GM21723 (cell line): ENCODE measurements around the gene SAMD14.
"Not testable (repeated sequence)": the region's sequence is repeated elsewhere in the genome, so short reads cannot be mapped to it uniquely, and the experiment has no call there.

Source experiments
- ATAC-seq: cut with Tn5 transposase; IDR thresholded peaks from one replicate; pipeline ENCODE4 v1.9.1; 2021; ENCODE audit warnings: mild to moderate bottlenecking, moderate library complexity; ENCODE audit not compliant: unreplicated experiment

Gene SAMD14

DNA sequence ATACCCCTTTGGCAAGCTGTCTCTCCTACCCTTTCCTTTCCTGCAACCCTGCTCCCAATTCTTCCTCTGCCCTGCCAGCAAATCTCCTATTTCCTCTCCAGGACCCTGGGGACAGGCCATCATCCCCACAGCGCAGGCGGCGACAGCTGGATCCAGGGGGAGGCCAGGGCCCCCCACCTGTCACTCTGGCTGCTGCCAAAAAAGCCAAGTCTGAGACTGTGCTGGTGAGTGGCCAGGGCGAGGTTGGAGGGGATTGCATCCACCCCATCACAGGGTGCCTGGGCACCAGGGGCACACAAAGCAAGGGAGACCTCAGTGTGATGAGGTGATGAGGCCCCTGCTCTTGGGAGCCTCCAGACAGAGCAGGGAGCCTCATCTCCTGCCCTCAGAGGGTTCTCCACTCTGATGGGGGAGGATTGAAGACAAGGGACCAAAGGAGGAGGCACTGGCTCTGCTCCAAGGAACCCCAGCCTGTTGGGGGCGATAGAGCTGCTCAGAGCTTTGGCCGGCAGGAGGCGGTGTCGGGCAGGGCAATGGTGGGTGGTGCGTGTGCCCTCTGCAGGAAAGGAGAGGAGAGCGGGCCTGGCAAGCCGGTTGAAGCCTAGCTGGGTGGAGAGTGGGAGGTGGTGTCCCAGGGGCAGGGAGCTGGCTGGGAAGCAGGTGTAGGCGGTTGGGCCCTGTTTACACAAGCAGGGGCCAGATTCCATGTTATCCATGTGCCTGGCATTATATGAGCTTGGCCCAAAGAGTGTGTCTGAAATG, 50.4 kb downstream of the SAMD14 start:
- no peak for ATAC-seq

DNA sequence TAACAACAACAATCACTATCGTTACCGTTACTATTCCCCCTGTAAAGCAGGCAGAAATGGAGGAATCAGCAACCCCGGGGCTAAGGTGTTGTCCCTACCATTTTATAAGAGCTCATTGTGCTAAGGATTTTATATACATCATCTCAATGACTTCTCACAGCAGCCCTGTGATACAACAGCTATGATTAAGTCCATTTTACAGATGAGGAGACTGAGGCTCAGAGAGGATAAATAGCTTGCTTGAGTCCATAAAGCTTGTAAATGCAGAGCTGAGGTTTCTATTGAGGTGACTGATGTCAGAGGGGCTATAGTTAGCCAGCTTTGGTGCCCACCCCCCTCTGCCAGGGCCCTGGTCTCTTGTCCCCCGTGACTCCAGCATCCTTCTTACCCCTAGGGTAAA, 51.5 kb downstream of the SAMD14 start:
- ATAC-seq = no peak

DNA sequence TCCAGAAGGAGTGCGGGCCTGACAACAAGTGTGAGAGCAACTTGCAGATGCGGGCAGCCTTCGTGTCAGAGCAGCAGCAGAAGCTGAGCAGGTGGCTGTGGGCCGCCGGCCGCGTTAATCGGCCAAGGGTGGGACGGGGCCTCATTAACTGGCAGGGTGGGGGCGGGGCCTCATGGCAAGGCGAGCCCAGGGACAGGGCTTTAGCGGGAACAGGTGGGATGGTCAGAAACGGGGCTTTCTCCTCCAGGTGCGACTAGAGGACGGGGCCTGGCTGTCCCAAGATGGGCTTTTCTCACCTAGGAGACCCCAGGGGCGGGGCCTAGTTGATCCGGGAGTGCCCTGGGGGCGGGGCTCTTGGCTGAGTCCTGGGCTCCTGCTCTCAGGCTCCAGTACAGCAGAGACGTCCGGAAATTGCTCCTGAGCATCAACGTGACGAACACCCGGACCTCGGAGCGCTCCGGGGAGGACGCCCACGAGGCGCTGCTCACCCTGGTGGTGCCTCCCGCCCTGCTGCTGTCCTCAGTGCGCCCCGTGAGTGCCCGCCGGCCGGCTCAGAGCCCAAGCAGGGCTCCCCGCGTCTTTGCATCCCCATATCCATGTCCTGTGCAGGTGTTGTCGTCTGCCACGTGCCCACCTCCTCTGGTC, 53.2 kb downstream of the SAMD14 start:
- no peak for ATAC-seq

DNA sequence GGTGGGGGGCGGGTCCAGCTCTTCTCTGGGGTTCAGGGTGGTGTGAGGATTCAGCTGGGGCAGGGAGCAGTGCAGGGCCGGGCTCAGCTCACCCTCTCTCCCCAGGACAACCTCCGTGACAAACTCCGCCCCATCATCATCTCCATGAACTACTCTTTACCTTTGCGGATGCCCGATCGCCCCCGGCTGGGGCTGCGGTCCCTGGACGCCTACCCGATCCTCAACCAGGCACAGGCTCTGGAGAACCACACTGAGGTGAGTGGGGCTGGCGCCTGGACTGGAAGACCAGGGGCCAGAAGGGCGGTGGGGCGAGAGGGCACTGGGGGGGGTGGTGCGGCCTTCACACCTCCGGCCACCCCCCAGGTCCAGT, 53.8 kb downstream of the SAMD14 start:
- ATAC-seq = no peak

DNA sequence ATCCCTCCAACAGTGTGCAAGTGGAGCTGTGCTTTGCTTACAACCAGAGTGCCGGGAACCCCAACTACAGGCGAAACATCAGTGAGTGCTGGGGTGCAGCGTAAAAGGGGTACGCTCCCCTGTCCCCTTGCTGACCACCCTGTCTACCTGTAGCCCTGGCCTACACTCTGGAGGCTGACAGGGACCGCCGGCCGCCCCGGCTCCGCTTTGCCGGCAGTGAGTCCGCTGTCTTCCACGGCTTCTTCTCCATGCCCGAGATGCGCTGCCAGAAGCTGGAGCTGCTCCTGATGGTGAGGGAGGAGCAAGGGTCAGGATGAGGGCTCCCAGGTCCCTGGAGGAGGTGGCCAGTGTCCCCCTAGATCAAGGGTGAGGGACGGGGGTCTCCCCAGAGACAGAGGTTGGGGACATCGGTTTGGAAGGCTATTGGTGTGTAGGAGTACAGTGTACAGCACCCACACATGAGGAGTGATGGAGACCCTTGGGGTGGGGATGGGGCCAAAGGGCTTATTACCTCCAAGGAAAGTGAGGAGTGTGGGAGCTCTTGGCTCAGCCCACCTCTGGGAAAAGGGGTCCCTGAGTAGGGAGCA, 54.4 kb downstream of the SAMD14 start:
- no peak for ATAC-seq

DNA sequence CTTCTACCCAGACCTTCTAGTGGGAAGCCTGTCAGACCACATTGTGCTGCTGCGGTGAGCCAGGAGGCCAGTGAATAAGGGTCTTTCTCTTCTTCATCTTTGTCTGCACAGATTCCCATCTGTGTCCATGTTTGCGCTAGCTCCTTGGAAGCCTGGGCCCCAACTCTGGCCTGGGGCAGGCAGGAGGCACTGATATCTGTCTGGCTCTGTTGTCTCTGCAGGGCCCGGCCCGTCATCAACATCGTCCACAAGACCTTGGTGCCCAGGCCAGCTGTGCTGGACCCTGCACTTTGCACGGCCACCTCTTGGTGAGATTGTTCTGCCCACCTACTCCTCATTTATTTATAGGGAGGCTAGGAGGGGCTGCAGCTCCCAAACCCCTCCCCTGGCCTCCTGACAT, 55.7 kb downstream of the SAMD14 start:
- ATAC-seq = no peak

DNA sequence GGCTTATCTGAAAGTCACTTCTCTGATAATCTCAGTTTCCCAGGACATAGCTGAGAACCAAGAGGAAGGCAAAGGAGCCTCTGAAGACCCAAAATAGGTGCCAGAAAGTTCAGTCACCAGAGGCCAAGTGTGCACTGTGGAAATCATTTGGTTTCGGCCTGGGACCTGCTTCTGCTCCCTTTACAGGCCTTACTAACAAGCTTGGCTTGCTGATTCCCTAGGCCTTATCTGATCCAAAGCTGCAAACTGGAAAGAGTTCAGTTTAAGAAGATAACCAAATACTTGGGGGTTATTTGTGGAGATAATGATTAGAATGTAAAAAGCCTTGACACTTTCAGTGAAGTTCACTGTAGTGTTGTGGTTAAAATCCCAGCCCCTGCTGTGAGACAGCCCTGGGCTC, 57.0 kb downstream of the SAMD14 start:
- no peak for ATAC-seq

DNA sequence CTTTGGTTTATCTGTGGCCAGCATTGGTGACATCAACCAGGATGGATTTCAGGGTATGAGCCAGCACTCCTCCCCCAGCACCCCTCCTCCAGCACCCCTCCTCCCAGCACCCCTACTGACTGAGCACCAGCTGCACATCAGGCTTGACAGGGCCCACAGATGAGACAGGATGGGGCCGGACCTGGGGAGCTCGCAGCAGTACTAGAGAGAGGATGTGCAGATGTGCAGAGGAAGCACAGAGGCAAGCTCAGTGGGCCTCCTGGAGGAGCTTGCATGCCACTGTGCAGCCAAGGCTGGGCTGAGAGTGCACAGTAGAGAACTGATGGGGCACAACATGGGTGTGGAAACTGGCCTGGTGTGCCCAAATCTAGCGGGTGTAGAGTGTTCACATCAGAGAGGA, 57.8 kb downstream of the SAMD14 start:
- no peak for ATAC-seq

DNA sequence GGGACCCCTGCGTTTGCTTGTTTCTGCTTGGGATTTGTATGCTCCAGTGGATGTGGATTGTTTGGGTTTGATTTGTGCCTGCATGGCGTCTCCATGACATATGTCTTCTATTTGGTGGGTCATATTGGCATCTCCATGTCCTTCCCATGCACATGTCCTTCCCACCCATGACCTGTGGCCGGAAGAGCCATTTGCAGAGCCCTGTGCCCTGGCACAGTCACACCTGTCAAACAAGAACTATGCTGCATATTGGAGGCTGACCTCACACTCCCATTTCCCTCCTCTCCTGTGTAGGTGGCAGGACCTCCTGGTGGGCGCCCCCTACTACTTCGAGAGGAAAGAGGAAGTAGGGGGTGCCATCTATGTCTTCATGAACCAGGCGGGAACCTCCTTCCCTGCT, 58.3 kb downstream of the SAMD14 start:
- no peak for ATAC-seq

DNA sequence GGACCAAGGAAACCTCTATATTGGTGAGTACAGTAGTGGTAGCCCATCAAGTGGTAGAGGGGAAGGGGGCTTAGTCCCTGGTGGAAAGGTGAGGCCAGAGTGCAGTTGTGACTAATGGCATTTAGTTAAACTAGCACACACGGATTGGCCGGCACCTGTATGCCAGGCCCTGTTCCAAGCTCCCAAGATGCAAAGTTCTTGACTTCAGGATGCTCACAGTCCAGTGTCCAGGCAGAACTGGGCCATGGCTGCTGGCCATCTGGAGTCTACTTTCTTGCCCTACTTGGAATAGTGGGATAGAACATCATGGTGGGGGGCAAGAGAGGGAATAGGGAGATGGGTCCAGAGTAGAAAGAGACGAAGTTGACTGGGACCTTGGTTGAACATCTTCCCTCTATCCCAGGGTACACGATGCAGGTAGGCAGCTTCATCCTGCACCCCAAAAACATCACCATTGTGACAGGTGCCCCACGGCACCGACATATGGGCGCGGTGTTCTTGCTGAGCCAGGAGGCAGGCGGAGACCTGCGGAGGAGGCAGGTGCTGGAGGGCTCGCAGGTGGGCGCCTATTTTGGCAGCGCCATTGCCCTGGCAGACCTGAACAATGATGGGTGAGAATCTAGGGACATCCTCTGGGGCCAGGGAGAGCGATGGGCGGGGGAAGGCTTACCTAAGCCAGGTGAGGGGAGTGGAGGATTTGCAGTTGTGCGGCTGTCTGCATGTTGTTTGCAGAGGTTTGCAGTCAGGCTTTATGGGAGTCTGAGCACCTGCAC, 58.9 kb downstream of the SAMD14 start:
- no peak for ATAC-seq

DNA sequence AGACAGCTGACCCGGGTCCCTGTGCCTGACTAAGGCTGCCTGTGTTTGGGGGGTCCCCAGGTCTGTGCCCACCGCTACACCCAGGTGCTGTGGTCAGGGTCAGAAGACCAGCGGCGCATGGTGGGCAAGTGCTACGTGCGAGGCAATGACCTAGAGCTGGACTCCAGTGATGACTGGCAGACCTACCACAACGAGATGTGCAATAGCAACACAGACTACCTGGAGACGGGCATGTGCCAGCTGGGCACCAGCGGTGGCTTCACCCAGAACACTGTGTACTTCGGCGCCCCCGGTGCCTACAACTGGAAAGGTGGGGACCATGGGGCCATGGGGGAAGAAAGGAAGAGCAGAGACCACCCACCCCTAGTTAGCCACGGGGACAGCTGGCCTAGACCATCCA, 62.0 kb downstream of the SAMD14 start:
- ATAC-seq = no peak

DNA sequence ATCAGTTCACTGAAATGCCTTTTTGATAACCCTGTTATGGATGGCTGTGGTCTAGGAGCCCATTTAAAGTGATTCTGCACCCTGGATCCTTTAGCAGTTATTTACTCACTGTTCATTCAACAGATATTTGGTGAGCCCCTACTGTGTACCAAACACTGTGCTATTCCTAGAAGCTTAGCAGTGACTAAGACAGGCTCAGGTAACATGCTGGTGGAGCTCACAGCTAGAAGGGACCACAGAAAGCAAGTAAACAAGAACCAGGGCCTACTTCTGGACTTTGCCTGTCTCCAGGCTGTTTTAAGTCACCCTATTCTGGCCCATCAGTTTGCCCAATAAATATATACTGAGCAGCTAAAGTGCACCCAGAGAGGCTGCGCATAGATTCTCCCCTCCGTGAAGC, 63.0 kb downstream of the SAMD14 start:
- ATAC-seq = no peak

DNA sequence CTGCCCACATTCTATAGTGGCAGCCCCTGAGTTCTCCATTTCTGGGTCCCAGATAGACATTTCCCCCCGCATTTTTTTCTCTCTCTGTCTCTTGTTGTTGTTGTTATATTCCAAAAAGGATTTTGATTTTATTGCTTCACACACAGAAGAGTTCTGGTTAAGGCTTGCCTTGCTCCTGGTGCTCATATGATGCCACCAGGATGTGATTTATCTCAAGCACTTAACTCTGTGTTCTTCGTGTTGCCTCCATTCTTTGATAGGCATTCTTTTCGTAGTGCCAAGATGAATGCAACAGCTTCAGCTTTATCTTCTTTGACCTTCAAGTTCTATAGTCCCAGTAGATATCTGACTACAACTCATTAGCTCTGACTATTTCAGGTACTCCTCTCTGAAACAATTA, 64.9 kb downstream of the SAMD14 start:
- no peak for ATAC-seq

DNA sequence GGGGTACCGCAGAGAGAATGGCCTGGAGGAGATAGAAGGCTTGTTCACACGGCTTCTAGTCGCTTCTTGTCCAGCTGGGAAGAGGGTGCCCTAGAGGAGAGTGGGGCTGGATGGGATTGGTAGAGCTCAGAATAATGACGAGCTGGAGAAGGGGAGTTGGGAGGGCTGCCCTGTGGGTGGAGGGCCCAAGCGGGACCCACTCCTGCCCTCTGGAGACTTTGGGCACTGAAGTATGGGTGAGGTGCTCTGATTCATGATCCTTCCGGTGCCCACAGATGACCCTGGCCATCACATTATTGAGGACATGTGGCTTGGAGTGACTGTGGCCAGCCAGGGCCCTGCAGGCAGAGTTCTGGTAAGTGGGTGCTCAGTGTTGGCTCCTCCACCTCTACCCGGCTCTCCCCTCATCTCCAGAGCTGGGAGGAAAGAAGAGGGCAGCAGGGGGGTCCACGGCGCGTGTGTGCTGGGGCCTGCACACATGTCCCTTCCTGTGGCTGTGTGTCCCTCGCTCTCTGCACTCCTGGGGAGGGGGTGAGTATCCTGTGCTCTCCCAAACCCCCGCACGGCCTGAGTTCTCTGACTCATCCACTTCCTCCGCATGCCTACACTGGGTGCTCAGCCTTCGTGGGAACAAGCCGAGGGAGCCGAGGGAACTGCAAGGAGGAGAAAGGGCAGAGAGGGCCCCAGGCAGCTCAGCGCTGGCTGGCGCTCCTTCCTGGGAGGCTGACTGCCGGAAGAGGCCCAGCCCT, 65.5 kb downstream of the SAMD14 start:
- ATAC-seq = no peak

DNA sequence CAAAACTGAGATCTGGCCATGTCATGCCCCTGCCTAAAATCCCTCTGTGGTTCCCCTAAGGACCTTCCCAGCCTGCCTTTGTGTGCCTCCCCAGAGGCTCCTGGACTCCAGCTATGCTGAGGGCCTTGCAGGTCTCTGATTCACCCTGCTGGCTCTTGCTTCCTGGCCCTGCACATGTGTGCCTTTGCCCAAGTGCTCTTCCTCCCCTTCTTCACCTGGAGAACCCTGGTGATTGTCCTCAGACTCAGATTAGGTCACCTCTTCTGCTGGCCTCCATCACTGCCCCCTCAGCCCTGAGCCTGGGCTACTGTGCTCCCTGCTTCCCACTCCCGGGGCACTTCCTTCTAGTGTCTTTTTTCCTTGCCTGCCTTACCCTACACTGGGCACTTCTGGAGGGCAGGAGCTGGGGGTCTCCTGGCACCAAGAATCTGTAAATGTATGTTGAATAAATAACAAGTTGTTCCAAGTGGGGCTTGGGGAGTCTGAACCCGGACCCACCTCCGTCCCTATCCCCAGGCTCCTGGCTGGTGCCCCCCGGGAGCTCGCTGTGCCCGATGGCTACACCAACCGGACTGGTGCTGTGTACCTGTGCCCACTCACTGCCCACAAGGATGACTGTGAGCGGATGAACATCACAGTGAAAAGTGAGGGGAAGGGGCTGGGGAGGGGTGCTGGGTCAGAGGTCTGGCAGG, 66.3 kb downstream of the SAMD14 start:
- no peak for ATAC-seq

DNA sequence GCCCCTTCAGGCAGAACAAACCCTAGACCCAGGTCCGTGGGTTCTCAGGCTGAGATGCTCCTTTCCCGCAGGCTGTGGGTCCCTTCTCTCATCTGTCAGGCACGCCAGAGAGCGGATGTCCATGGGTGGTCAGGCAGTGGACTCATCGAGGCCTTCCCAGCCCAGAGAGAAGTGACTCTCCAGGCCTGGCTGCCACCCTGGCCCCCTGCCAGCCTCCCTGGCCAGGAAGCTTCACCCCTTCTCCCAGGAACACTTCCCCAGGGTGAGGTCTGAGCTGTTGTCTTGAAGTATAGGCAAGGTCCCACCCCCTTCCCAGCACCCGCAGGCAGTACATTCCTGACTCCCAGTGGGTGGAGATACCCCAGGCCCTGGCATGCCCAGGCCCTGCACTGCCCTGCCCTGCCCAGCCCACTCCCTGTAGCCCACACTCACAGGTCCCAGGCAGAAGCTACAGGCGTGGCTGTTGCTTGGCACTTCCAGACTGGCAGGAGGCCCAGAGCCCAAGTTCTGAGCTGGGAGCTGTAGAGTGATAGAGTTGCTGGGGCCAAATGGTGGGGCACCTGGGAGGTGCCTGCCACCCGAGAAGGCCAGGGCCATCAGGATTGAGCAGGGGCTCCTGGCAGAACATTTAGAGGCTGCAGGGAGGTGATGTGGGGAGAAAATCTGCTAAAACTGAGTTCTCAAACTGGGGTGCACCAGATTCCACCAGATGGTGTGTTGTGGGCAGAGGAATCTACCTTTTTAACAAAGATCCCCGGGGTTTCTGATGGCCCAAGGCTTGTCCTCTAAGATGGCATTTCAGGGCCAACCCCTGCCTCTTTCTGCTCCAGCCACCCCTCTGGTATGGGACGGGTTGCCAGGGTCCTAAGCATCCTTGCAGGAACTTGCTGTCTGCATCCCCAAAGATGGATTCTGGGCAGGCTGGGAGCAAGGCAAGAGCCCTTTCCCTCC, 67.4 kb downstream of the SAMD14 start:
- ATAC-seq = no peak

DNA sequence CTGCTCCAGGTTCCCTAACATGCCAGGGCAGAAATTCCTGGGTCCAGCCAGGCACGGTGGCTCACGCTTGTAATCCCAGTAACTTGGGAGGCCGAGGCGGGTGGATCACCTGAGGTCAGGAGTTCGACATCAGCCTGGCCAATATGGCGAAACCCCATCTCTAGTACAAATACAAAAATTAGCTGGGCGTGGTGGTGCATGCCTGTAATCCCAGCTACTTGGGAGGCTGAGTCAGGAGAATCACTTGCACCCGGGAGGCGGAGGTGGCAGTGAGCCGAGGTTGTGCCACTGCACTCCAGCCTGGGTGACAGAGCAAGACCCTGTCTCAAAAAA, 68.3 kb downstream of the SAMD14 start:
- ATAC-seq = not testable (repeated sequence)

DNA sequence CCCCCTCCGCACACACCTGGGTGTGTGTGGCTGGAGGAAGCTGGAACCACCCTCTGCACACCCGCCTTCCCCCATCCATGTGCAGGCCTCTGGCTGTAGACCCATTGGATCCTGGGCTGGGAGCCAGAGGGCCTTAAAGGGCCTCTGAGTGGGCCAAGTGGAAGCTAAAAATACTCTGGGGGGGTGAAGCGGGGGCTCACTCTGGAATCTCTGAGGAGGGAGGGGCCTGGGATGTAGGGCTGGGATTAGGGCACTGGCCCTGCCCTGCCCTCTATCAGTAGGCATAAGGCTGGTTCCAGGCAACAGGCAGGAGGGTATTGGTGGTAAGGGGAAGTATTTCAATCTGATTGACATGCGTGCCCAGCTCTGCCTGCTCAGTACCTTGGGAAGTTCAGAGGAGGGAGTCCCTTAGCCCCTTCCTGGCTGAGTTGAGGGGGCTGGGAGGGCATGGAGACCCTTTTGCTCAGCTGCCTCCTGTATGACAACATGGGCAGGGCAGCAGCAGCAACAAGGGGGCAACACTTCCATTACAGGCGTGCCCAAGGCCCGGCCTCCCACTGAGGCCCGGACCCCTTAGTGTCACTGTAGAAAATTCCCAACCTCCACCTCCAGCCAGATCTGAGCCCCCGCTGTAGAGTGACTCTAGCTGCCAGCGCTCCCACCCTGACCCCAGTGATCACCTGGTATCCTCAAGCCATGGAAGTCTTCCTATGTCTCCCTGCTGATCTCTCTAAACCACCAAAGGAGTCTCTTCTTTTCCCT, 68.8 kb downstream of the SAMD14 start:
- no peak for ATAC-seq
